Stomach (tissue), 9 donors: ENCODE results near the gene VWA7. TPM values are rescaled to one million over a fixed set of nuclear protein-coding genes. Genes with fewer than 3 reads are reported as not detected.

ENCODE experiments used
- DNase-seq, 2 donors: peaks; one replicate each; pipeline versions ENCODE4 v3.0.0 to v3.0.0-alpha.2; 2013 to 2019
- H3K27ac ChIP-seq, 5 donors: fragments of 200-600 bp in 4 of 5; sonication (generic) in 4 of 5; one replicate each; pipeline ENCODE4 v1.5.1; 2013 to 2019; ENCODE audit warnings: mild to moderate bottlenecking in 1 of 5, moderate library complexity in 1 of 5
- H3K27me3 ChIP-seq, 3 donors: fragments of 200-600 bp; sonication (generic); one replicate each; pipeline ENCODE4 v1.5.1; 2017 to 2019; ENCODE audit warnings: mixed run types in 1 of 3
- H3K36me3 ChIP-seq, 4 donors: fragments of 200-600 bp; sonication (generic); 1 replicate in 3 of 4; 2 replicates in 1 of 4; pipeline ENCODE4 v1.5.1; 2016 to 2019
- H3K4me1 ChIP-seq, 4 donors: fragments of 200-600 bp; sonication (generic); one replicate each; pipeline ENCODE4 v1.5.1; 2016 to 2019
- H3K4me3 ChIP-seq, 4 donors: fragments of 200-600 bp; sonication (generic) in 3 of 4; one replicate each; pipeline ENCODE4 v1.5.1; 2016 to 2019; ENCODE audit warnings: mild to moderate bottlenecking in 1 of 4
- H3K9me3 ChIP-seq, 4 donors: fragments of 200-600 bp; sonication (generic); one replicate each; pipeline ENCODE4 v1.5.1; 2016 to 2019
- CTCF ChIP-seq, 7 experiments: fragments of 450-650 bp in 4 of 7; fragments of 200-600 bp in 3 of 7; sonication (generic) in 3 of 7; IDR thresholded peaks; one replicate each; pipeline ENCODE4 v1.5.1; 2016 to 2019; ENCODE audit warnings: antibody characterized with exemption in 7 of 7, control low read depth in 2 of 7, mild to moderate bottlenecking in 1 of 7
- EP300 ChIP-seq: sonication (generic); formaldehyde crosslinking; IDR thresholded peaks from one replicate; pipeline ENCODE4 v1.6.1; 2017; ENCODE audit warnings: antibody characterized with exemption
- POLR2A ChIP-seq, 4 donors: fragments of 450-650 bp; IDR thresholded peaks; one replicate each; pipeline ENCODE4 v1.6.1; 2016; ENCODE audit warnings: antibody characterized with exemption in 4 of 4, control low read depth in 2 of 4, mild to moderate bottlenecking in 1 of 4, moderate library complexity in 1 of 4
- POLR2AphosphoS5 ChIP-seq, 3 donors: sonication (generic); formaldehyde crosslinking; IDR thresholded peaks; one replicate each; pipeline ENCODE4 v1.6.1; 2016; ENCODE audit warnings: antibody characterized with exemption in 3 of 3
- WGBS, 5 donors: extraction: QIAGEN DNeasy Blood & Tissue Kit in 3 of 5; methylation state at CpG; one replicate each; pipeline versions ENCODE4 v1.1.5 to v1.1.7; 2013 to 2018; 5-methylcytosine and 5-hydroxymethylcytosine counted together
- intact Hi-C: fragments of 100-400 bp; cut with DNase I; formaldehyde crosslinking; loops from one replicate; pipeline ENCODE4 v1.15.1; 2023; ENCODE audit warnings: low total_unique reads
- polyA plus RNA-seq, 3 donors: library from polyadenylated mRNA; stranded (reverse); fragments of 200-250 nt; gene quantifications; one replicate each; pipeline ENCODE4 v1.2.3, GENCODE V29; 2013
- total RNA-seq, 5 donors: library from RNA; depleted of rRNA; stranded (reverse); fragments of >200 nt; gene quantifications; one replicate each; pipeline versions ENCODE4 v1.1.0 to v1.2.3, GENCODE V29; 2014 to 2016
- donor health status: healthy with polysubstance abuse.
- donor health status: Bipolar disorder and iron deficiency.
- donor health status: healthy.

The VWA7 gene
- total and polyA plus RNA-seq, 8 donors: 1.3 to 18.3 (median 4.2) TPM; not detected in 1

GRCh38 chr6:31760790-31761189 lies 16.3 kb downstream of the VWA7 start:
- Histone ChIP-seq H3K9me3 (no peaks in the 10 kb centered on the region), H3K4me3 (no peak overlapping the region), H3K27ac (no peak overlapping the region), H3K27me3 (no peaks in the 10 kb centered on the region), H3K36me3 (peaks cover 0 to 25% (median 7%) of the 10 kb centered on the region in 4 donors), H3K4me1 (peaks cover 0 to under 1% (median 0%) of the 10 kb centered on the region in 4 donors)
- no peak for DNase-seq
- TF ChIP-seq EP300 (no peak), CTCF (IDR thresholded peaks at IDR 0.05) (no peak), POLR2A (IDR thresholded peaks at IDR 0.05) (no peak), POLR2AphosphoS5 (IDR thresholded peaks at IDR 0.05) (no peak)
- intact Hi-C loops: loop anchor here (10.0 kb wide), 1 partner anchor 76 kb away; the partner anchor contains the start of gene LY6G5C
- 78 to 88% (median 85%) methylated on average over 5 of the region's 5 CpGs for WGBS, 5 donors

DNA sequence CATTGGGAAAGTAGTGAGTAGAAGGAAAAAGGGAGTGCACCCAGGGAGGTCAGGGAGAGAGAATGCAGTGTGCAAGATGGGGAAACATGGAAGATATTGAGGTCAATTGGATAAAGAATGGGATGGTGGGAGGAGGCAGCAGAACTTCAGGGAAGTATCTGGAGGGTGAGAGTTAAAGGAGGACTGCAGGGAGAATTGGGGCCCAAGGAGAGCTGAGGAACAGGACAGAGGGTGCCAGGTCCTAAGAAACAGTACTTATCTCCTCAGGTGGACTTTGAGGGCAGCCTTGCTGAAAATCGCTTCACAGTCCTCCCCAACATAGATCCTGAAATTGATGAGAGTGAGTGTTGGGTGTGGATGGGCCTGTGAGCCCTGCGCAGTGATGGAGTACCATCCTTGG lies 18.8 kb downstream of the VWA7 start:
- TF ChIP-seq CTCF (IDR thresholded peaks at IDR 0.05) (no peak), POLR2AphosphoS5 (IDR thresholded peaks at IDR 0.05) (no peak), POLR2A (IDR thresholded peaks at IDR 0.05) (no peak), EP300 (no peak)
- no peak overlapping the region for H3K27ac ChIP-seq
- WGBS, 5 donors: 93 to 100% (median 97%) methylated on average over 2 of the region's 2 CpGs

GRCh38 chr6:31752739-31753319 lies 24.3 kb downstream of the VWA7 start:
- no peaks in the 10 kb centered on the region for H3K9me3 ChIP-seq
- no peak for DNase-seq
- intact Hi-C loops: no loop called here
- H3K36me3 ChIP-seq: no peaks in the 10 kb centered on the region
- no peak overlapping the region for H3K4me3 ChIP-seq
- TF ChIP-seq POLR2AphosphoS5 (IDR thresholded peaks at IDR 0.05) (no peak), POLR2A (IDR thresholded peaks at IDR 0.05) (no peak), CTCF (IDR thresholded peaks at IDR 0.05) (no peak), EP300 (no peak)
- WGBS, 5 donors: 59 to 68% (median 64%) methylated on average over 8 of the region's 8 CpGs
- H3K4me1 ChIP-seq: no peaks in the 10 kb centered on the region
- no peak overlapping the region for H3K27ac ChIP-seq
- H3K27me3 ChIP-seq: no peaks in the 10 kb centered on the region

More for the DNA sequence above, 18.8 kb downstream of the VWA7 start:
- intact Hi-C loops: no loop called here
- H3K36me3 ChIP-seq: peaks cover 0 to 25% (median 7%) of the 10 kb centered on the region in 4 donors
- H3K27me3 ChIP-seq: no peaks in the 10 kb centered on the region
- no peak overlapping the region for H3K4me3 ChIP-seq
- no peak for DNase-seq
- no peaks in the 10 kb centered on the region for H3K9me3 ChIP-seq
- no peaks in the 10 kb centered on the region for H3K4me1 ChIP-seq

DNA sequence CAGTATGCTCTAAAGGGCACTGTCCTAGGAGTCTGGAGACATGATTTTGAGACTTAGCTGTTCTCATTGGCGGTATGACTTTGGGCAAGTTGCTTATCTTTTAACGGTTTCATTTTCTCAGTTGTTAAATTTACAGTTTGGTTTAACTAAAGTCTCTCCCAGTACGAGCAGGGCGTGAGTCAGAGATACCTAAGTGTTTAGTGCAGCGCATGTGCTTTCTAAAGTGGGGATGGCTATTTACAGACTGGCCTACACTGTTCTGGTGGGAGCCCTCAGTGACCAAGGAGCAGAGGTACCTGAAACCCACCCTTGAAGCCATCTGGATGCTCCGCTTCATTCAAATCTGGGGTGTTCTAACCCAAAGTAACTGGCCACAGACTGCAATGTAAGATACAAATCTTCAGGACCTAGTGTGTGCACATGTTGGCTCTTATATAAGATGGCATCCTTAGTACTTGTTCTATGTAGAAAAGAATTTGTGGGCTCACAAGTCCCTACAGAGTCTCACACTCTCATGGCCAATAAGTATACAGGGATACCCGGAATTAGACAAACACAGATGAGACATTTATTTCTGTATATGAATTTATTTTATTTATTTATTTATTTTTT lies 26.6 kb downstream of the VWA7 start:
- no peaks in the 10 kb centered on the region for H3K4me1 ChIP-seq
- WGBS, 5 donors: 67 to 77% (median 74%) methylated on average over 7 of the region's 7 CpGs
- DNase-seq: no peak
- no peaks in the 10 kb centered on the region for H3K9me3 ChIP-seq
- no peak overlapping the region for H3K27ac ChIP-seq
- peaks cover 0 to 8% (median 4%) of the 10 kb centered on the region in 4 donors for H3K36me3 ChIP-seq
- H3K27me3 ChIP-seq: no peaks in the 10 kb centered on the region
- no peak for TF ChIP-seq POLR2AphosphoS5 (IDR thresholded peaks at IDR 0.05)
- no peak for TF ChIP-seq POLR2A (IDR thresholded peaks at IDR 0.05)
- no peak for TF ChIP-seq EP300
- no peak for TF ChIP-seq CTCF (IDR thresholded peaks at IDR 0.05)
- H3K4me3 ChIP-seq: no peak overlapping the region
- intact Hi-C loops: no loop called here
